Erythroblast (primary cell): ENCODE results near the gene TXNDC8.

Source experiments
- GATA1 ChIP-seq: IDR thresholded peaks from 2 replicates; pipeline ENCODE4 v1.6.1; 2011; ENCODE audit warnings: low read depth, mild to moderate bottlenecking, control low read depth, low read length, moderate library complexity
- POLR2A ChIP-seq: IDR thresholded peaks from 2 replicates; pipeline ENCODE4 v1.6.1; 2011; ENCODE audit warnings: mild to moderate bottlenecking, low read length

DNA sequence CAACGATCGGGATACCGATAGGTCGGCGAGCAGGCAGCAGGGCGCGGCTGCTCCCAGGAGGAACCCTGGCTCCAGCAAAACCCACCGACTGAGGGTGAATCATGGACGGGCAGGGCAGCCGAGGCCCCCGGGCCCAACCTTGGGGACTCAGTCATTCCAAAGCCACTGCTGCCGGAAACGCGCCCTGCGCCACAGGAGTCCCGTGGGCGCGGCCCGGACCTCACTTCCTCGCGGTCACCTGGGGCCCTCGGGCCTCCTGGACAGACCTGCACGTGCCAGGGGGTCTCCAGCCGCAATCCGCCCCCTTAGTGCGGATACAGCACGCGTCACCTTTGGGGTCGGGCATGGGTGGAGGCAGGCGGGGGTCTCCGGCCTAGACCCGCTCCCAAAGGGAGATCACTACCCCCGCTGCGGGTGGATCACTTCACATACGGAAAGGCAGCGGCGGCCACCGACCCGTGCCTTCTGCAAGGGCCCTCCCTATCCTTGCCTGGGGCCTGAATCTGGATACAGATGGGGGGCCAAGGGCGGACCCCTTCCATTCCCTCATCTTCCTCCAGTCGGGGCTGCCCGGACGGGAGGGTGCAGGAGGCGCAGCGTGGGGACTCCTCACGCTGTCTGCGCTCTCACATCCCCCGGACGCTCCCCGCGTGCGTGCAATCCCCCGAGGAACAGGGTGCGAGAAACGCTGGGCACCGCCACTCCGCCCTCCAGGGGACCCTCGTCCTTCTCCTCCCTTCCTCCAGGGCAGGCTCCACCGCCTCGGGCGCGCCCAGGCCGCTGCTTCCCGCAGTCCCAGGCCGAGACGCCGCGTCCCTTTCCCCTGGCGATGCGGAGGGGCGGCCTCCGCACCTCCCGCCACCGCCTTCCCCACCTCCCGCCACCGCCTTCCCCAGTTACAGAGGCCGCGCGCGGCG, 81.9 kb downstream of the TXNDC8 start:
- TF ChIP-seq POLR2A: no peak
- no peak for TF ChIP-seq GATA1
